HG02870 (cell line): ENCODE results near the gene PIGC.

Experiments used
- ATAC-seq: cut with Tn5 transposase; IDR thresholded peaks from one replicate; pipeline ENCODE4 v1.9.1; 2021; ENCODE audit warnings: mild to moderate bottlenecking, moderate library complexity; ENCODE audit not compliant: unreplicated experiment

Gene PIGC

GRCh38 chr1:172431721-172432192 is 12.1 kb downstream of the PIGC start:
- no peak for ATAC-seq

GRCh38 chr1:172431204-172431603 is 12.7 kb downstream of the PIGC start:
- ATAC-seq, result no peak

DNA sequence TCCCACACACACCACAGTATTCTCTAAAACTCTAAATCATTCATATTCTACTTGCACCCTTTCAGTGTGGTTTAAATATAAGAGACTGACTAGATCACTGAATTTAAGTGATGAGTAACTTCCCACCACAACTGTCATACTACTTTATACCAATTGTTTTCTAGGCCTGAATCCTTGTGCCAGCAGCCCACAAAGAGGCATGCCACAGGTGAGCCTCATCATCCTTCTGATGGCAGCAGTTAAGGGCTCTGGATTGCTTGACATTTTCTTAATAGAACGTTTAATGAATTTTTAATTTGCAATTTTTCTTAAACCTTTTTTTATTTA is 13.8 kb downstream of the PIGC start:
- ATAC-seq, result no peak

DNA sequence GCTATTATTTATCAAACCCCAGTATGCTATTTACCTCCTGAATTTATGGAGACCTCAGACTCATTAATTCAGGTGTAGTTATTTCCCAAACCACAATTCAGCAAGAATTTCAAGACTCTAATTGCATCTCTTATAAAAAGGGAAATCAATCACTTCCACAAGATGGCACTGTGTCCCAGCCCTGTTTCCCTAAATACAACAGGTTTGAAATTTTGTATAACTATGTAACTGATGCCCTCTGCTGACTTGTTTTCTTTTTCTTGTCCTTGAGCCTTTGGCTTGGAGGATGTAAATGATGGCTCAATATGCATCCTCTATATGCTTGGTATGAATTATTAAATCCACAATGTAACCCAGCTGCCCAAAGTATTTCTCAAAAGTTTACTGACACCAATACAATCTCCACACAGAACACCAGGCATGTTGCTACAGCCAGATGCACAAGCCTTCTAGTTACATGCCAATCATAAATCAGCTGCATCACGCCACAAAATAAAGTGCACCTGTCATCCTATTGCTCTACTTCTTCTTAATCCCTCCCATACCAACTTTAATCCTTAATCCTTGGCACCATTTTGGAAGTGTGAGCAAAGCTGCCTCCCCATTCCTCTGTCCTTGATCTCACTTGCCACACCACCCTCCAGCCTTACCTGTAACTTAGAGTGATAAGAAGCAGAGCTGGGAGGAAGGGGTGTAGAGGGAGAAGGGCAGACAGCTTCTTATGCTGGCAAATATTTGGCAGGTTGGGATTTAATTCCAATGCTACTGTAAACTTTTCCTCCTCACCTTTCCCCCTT is 14.3 kb downstream of the PIGC start:
- ATAC-seq, result no peak

GRCh38 chr1:172427191-172427590 is 16.7 kb downstream of the PIGC start:
- ATAC-seq, result no peak

GRCh38 chr1:172425339-172425738 is 18.5 kb downstream of the PIGC start:
- no peak for ATAC-seq

GRCh38 chr1:172423336-172423735 is 20.5 kb downstream of the PIGC start:
- ATAC-seq, result no peak

GRCh38 chr1:172421974-172422604 is 21.8 kb downstream of the PIGC start:
- no peak for ATAC-seq

DNA sequence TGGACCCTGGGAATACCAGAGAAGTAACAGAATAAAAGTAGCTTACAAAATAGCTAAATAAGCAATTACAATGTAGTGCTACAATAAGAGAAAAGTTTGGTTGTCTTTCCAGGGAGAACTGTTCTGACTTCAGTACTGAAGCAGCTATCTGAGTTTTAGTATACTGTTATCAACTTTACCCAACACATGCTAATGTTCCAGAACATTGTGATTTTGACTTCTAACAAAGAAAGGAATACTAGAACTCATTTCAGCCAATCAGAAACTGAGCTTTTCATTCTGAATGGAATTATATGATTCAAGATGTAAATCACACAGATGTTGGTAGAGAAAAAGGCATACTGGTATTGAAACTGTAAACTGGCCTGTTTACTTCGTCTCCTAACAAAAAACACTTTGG is 23.5 kb downstream of the PIGC start, which contains the start of gene C1orf105:
Gene C1orf105 (plus strand): TSS at position 301 of the 400 bp plus-strand sequence. CDS start 201 bp downstream, outside the sequence.
- ATAC-seq, result no peak

GRCh38 chr1:172417557-172417956 is 26.3 kb downstream of the PIGC start:
- ATAC-seq, result no peak

GRCh38 chr1:172416496-172417035 is 27.3 kb downstream of the PIGC start:
- no peak for ATAC-seq

GRCh38 chr1:172414331-172414730 is 29.5 kb downstream of the PIGC start:
- no peak for ATAC-seq

DNA sequence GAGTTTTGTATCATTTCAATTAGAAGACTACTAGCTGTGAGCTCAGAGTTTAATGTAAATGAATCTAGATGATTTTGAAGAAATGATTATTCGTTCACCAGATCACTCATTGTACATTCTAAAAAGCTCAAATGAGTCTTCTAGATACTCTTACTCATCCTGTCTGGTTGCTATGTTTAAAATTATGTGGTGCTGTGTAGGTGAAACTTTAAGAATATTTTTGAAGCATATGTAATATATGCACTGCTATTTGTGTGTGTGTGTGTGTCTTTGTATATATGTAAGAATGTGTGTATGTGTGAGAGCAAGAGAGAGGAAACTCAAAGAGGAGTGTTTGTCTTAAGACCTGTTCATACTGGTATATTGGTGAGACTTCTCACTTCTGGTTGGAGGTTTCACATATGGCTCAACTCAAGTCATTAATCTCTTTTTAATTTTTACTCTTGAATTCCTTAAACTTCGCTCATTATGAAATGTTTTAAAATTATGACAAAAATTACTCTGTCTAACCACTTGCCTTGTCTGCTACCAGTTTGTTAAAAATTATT is 32.0 kb downstream of the PIGC start:
- ATAC-seq, result no peak

DNA sequence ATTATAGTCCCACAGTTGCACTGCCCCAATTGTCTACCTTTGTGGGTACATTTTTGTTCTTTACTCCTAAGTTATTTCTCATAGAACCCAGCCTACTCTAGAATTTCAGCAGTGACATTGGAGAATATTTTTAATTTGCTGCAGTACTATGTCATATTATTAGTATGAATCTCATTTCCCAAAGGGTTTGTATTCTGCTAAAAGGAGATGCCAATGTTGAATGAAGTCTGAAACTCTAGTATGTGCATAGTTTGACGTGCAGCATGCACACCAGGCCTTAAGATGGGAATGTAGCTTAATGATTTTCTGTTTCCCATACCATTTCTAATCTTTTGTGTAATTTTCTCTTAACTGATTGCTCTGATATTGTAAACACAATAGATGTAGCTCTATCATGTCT is 33.8 kb downstream of the PIGC start:
- no peak for ATAC-seq

DNA sequence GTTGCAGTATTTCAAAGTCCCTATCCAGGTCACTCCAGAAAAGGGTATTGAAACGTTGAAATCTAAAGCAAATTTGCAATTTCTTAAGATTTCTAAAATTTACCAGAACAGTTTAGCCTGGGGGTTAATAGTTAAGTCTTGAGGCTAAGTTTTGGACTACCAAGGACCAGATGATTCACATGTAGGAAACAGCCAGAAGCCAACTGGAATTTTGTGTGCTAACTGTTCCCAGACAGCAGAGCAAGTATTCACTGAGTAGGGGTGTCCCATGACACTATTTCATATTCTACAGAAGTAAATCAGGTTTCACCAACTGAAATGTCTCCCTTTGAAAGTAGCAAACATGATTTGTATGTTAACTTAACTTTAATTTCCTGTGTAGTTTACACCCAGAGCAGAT is 34.9 kb downstream of the PIGC start:
- no peak for ATAC-seq

- ATAC-seq, result peak; percentile 51
These were observed 36.9 kb downstream of the PIGC start for GRCh38 chr1:172406968-172407367.

- ATAC-seq, result no peak
These were observed 38.0 kb downstream of the PIGC start for GRCh38 chr1:172405912-172406311.

GRCh38 chr1:172404121-172404520 is 39.7 kb downstream of the PIGC start:
- ATAC-seq, result no peak

GRCh38 chr1:172402878-172403569 is 40.8 kb downstream of the PIGC start:
- ATAC-seq, result no peak

DNA sequence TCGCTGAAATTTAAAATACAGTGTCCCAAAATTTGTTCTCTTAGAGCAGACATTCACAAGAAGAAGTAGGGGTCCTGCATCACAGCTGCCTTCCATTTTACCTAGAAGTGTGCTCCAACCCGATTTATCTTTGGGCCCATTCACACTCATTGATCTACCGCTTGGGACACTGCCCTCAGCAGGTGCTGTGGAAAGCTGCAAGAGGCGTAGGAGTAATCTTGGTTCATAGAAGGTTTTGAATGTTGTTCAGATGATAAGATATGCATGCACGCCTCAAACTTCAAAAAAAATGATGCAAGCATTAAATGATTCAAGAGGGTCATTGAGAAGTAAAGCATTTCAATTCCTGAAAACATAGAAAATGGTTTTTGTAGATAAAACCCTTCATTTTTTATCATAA is 42.0 kb downstream of the PIGC start:
- ATAC-seq, result no peak

- no peak for ATAC-seq
These were observed 42.4 kb downstream of the PIGC start for GRCh38 chr1:172401477-172401876.
